ENCODE data around the gene RNF168. TPM values are rescaled to one million over a fixed set of nuclear protein-coding genes. Genes with fewer than 3 reads are reported as not detected.
"Not testable (repeated sequence)": the region's sequence is repeated elsewhere in the genome, so short reads cannot be mapped to it uniquely, and the experiment has no call there.

RNF168 gene
- polyA plus RNA-seq, 2 of the 4 experiments (the other 2 are of a cell fraction), result 3.8 to 5.9 TPM

DNA sequence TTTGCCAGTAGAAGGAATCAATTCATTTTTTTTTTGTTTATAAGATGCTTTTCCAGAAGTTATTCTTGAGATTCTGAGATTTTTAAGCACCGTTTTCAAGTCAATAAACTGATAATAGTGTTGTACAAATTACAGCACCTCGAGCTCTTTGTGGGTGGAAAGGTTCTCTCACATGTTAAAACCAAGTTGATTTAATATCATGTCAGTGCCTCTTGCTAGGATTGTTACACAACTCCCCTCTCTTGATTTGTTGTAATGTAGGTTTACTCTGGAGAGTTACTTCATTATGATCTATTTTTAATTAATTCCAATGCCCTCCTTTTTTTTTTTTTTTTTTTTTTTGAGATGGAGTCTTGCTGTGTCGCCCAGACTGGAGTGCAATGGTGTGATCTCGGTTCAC lies 45.5 kb downstream of the RNF168 start:
- DNase-seq (ENCODE audit: low read depth in 1 of 2, low spot score in 1 of 2) (no peak), ATAC-seq (no peak), FAIRE-seq (no peak)
- ChIA-PET CTCF (no interaction called here), POLR2A (no interaction called here)
- no peak overlapping the region for H3K27ac ChIP-seq
- no peaks in the 10 kb centered on the region for H3K4me1 ChIP-seq
- H3K4me3 ChIP-seq, result no peak overlapping the region
- H3K4me2 ChIP-seq, result no peak overlapping the region
- TF ChIP-seq TP53 (CRISPR knock-in tag; IDR thresholded peaks at IDR 0.05), result no peak
- TF ChIP-seq EHMT2 (IDR thresholded peaks at IDR 0.05; ENCODE audit: low read depth), result no peak
- no peak for TF ChIP-seq RCOR1 (IDR thresholded peaks at IDR 0.05; ENCODE audit: low read depth, low read length)
- no peak for TF ChIP-seq HDAC2 (IDR thresholded peaks at IDR 0.05)
- TF ChIP-seq POLR2A (IDR thresholded peaks at IDR 0.05; ENCODE audit: low read length), result no peak
- no peak for TF ChIP-seq HOXA7 (CRISPR knock-in tag; IDR thresholded peaks at IDR 0.05)
- no peak for TF ChIP-seq EHF (CRISPR knock-in tag; IDR thresholded peaks at IDR 0.05)
- TF ChIP-seq, protein P1, sequence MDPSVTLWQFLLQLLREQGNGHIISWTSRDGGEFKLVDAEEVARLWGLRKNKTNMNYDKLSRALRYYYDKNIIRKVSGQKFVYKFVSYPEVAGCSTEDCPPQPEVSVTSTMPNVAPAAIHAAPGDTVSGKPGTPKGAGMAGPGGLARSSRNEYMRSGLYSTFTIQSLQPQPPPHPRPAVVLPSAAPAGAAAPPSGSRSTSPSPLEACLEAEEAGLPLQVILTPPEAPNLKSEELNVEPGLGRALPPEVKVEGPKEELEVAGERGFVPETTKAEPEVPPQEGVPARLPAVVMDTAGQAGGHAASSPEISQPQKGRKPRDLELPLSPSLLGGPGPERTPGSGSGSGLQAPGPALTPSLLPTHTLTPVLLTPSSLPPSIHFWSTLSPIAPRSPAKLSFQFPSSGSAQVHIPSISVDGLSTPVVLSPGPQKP (IDR thresholded peaks at IDR 0.05; ENCODE audit: low read depth, low read length), result no peak
- TF ChIP-seq HOXB5 (CRISPR knock-in tag; IDR thresholded peaks at IDR 0.05), result no peak
- TF ChIP-seq, protein P2, sequence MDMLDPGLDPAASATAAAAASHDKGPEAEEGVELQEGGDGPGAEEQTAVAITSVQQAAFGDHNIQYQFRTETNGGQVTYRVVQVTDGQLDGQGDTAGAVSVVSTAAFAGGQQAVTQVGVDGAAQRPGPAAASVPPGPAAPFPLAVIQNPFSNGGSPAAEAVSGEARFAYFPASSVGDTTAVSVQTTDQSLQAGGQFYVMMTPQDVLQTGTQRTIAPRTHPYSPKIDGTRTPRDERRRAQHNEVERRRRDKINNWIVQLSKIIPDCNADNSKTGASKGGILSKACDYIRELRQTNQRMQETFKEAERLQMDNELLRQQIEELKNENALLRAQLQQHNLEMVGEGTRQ (IDR thresholded peaks at IDR 0.05), result no peak
- no peak for TF ChIP-seq EP300 (IDR thresholded peaks at IDR 0.05)
- TF ChIP-seq, protein P3, sequence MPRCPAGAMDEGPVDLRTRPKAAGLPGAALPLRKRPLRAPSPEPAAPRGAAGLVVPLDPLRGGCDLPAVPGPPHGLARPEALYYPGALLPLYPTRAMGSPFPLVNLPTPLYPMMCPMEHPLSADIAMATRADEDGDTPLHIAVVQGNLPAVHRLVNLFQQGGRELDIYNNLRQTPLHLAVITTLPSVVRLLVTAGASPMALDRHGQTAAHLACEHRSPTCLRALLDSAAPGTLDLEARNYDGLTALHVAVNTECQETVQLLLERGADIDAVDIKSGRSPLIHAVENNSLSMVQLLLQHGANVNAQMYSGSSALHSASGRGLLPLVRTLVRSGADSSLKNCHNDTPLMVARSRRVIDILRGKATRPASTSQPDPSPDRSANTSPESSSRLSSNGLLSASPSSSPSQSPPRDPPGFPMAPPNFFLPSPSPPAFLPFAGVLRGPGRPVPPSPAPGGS (IDR thresholded peaks at IDR 0.05), result no peak
- no peak for TF ChIP-seq NPAS2 (CRISPR knock-in tag; IDR thresholded peaks at IDR 0.05; ENCODE audit: borderline replicate concordance)
- TF ChIP-seq, protein P4, sequence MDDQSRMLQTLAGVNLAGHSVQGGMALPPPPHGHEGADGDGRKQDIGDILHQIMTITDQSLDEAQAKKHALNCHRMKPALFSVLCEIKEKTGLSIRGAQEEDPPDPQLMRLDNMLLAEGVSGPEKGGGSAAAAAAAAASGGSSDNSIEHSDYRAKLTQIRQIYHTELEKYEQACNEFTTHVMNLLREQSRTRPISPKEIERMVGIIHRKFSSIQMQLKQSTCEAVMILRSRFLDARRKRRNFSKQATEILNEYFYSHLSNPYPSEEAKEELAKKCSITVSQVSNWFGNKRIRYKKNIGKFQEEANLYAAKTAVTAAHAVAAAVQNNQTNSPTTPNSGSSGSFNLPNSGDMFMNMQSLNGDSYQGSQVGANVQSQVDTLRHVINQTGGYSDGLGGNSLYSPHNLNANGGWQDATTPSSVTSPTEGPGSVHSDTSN (IDR thresholded peaks at IDR 0.05), result no peak
- TF ChIP-seq NR3C1 (IDR thresholded peaks at IDR 0.05), result no peak
- TF ChIP-seq, protein P5, sequence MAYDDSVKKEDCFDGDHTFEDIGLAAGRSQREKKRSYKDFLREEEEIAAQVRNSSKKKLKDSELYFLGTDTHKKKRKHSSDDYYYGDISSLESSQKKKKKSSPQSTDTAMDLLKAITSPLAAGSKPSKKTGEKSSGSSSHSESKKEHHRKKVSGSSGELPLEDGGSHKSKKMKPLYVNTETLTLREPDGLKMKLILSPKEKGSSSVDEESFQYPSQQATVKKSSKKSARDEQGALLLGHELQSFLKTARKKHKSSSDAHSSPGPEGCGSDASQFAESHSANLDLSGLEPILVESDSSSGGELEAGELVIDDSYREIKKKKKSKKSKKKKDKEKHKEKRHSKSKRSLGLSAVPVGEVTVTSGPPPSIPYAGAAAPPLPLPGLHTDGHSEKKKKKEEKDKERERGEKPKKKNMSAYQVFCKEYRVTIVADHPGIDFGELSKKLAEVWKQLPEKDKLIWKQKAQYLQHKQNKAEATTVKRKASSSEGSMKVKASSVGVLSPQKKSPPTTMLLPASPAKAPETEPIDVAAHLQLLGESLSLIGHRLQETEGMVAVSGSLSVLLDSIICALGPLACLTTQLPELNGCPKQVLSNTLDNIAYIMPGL (CRISPR knock-in tag; IDR thresholded peaks at IDR 0.05; ENCODE audit: borderline replicate concordance), result no peak
- TF ChIP-seq, protein P6, sequence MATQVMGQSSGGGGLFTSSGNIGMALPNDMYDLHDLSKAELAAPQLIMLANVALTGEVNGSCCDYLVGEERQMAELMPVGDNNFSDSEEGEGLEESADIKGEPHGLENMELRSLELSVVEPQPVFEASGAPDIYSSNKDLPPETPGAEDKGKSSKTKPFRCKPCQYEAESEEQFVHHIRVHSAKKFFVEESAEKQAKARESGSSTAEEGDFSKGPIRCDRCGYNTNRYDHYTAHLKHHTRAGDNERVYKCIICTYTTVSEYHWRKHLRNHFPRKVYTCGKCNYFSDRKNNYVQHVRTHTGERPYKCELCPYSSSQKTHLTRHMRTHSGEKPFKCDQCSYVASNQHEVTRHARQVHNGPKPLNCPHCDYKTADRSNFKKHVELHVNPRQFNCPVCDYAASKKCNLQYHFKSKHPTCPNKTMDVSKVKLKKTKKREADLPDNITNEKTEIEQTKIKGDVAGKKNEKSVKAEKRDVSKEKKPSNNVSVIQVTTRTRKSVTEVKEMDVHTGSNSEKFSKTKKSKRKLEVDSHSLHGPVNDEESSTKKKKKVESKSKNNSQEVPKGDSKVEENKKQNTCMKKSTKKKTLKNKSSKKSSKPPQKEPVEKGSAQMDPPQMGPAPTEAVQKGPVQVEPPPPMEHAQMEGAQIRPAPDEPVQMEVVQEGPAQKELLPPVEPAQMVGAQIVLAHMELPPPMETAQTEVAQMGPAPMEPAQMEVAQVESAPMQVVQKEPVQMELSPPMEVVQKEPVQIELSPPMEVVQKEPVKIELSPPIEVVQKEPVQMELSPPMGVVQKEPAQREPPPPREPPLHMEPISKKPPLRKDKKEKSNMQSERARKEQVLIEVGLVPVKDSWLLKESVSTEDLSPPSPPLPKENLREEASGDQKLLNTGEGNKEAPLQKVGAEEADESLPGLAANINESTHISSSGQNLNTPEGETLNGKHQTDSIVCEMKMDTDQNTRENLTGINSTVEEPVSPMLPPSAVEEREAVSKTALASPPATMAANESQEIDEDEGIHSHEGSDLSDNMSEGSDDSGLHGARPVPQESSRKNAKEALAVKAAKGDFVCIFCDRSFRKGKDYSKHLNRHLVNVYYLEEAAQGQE (IDR thresholded peaks at IDR 0.05), result no peak
- no peak for TF ChIP-seq CBX8 (IDR thresholded peaks at IDR 0.05)
- TF ChIP-seq TFCP2L1 (CRISPR knock-in tag; IDR thresholded peaks at IDR 0.05), result no peak
- TF ChIP-seq JUN (IDR thresholded peaks at IDR 0.05), result no peak
- WGBS (ENCODE audit: missing lambda C conversion rate), result 63% methylated on average over 4 of the region's 4 CpGs
- H3K9me3 ChIP-seq, result no peaks in the 10 kb centered on the region

DNA sequence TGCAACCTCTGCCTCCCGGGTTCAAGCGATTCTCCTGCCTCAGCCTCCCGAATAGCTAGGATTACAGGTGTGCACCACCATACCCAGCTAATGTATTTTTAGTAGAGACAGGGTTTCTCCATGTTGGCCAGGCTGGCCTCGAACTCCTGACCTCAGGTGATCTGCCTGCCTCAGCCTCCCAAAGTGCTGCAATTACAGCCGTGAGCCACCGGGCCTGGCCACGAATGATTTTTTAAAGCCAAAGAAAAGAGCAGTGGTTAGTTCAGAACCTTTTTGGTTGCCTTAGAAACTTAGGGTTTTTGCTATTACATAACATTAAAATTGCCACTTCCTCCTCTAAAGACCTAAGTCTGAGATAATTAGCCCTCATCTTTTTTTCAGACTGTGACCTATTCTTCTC lies 46.1 kb downstream of the RNF168 start:
- FAIRE-seq; ATAC-seq; H3K4me2 ChIP-seq; H3K4me1 ChIP-seq; POLR2A ChIA-PET; CTCF ChIA-PET; H3K9me3 ChIP-seq; H3K4me3 ChIP-seq; DNase-seq (ENCODE audit: low read depth in 1 of 2, low spot score in 1 of 2); H3K27ac ChIP-seq: not testable (repeated sequence)
- WGBS (ENCODE audit: missing lambda C conversion rate), result 69% methylated on average over 7 of the region's 7 CpGs
